NCI-H1048 (cell line): ENCODE data around the gene TAF11L14.
"Not testable (repeated sequence)": the region's sequence is repeated elsewhere in the genome, so short reads cannot be mapped to it uniquely, and the experiment has no call there.

ENCODE experiments used
- DNase-seq: peaks from one replicate; lab custom pipeline; 2025; lab: John Stamatoyannopoulos, UW

Gene TAF11L14

GRCh38 chr5:17634160-17634559 lies at the start of gene TAF11L14:
Gene TAF11L14 (plus strand): TSS chr5:17634460.
- DNase-seq, result no peak

GRCh38 chr5:17585658-17586057 lies 48.6 kb upstream of the TAF11L14 start, which contains the start of gene TAF11L7:
Gene TAF11L7 (minus strand): TSS chr5:17585758.
- not testable (repeated sequence) for DNase-seq

- not testable (repeated sequence) for DNase-seq
These were observed 43.4 kb upstream of the TAF11L14 start, which contains the start of gene TAF11L8 for GRCh38 chr5:17590860-17591259. Gene TAF11L8 (minus strand): TSS chr5:17590960.

GRCh38 chr5:17594255-17594654 lies 40.0 kb upstream of the TAF11L14 start, which contains the start of gene TAF11L9:
Gene TAF11L9 (minus strand): TSS chr5:17594394.
- not testable (repeated sequence) for DNase-seq

- not testable (repeated sequence) for DNase-seq
These were observed 36.5 kb upstream of the TAF11L14 start, which contains the start of gene TAF11L10 for GRCh38 chr5:17597728-17598127. Gene TAF11L10 (minus strand): TSS chr5:17597828.

- DNase-seq, result not testable (repeated sequence)
These were observed 30.4 kb upstream of the TAF11L14 start, which contains the start of gene TAF11L11 for GRCh38 chr5:17603880-17604279. Gene TAF11L11 (plus strand): TSS chr5:17604183.

GRCh38 chr5:17604951-17605350 lies 29.3 kb upstream of the TAF11L14 start:
- no peak for DNase-seq

- not testable (repeated sequence) for DNase-seq
These were observed 26.8 kb upstream of the TAF11L14 start for GRCh38 chr5:17607461-17607860.

GRCh38 chr5:17610092-17610491 lies 24.2 kb upstream of the TAF11L14 start, which contains the start of gene TAF11L12:
Gene TAF11L12 (plus strand): TSS chr5:17610392.
- DNase-seq, result not testable (repeated sequence)

- DNase-seq, result no peak
These were observed 19.2 kb upstream of the TAF11L14 start for GRCh38 chr5:17614872-17615605.

- no peak for DNase-seq
These were observed 14.9 kb upstream of the TAF11L14 start for GRCh38 chr5:17619354-17619753.

- DNase-seq, result no peak
These were observed 13.6 kb upstream of the TAF11L14 start for GRCh38 chr5:17620627-17621026.

GRCh38 chr5:17625686-17626085 lies 8.6 kb upstream of the TAF11L14 start:
- DNase-seq, result no peak

- DNase-seq, result not testable (repeated sequence)
These were observed 2.5 kb upstream of the TAF11L14 start, which contains the start of gene TAF11L13 for GRCh38 chr5:17631788-17632187. Gene TAF11L13 (plus strand): TSS chr5:17632088.

GRCh38 chr5:17649232-17649631 lies 15.0 kb downstream of the TAF11L14 start:
- DNase-seq, result not testable (repeated sequence)

GRCh38 chr5:17655201-17655759 lies 21.0 kb downstream of the TAF11L14 start:
- not testable (repeated sequence) for DNase-seq

- DNase-seq, result no peak
These were observed 21.7 kb downstream of the TAF11L14 start for GRCh38 chr5:17655921-17656320.

GRCh38 chr5:17663182-17663581 lies 28.9 kb downstream of the TAF11L14 start:
- no peak for DNase-seq

GRCh38 chr5:17665836-17666235 lies 31.6 kb downstream of the TAF11L14 start:
- no peak for DNase-seq

- no peak for DNase-seq
These were observed 32.5 kb downstream of the TAF11L14 start for GRCh38 chr5:17666726-17667235.

- DNase-seq, result no peak
These were observed 36.1 kb downstream of the TAF11L14 start for GRCh38 chr5:17670353-17670752.

- no peak for DNase-seq
These were observed 44.6 kb downstream of the TAF11L14 start for GRCh38 chr5:17678751-17679324.
